SK-N-SH treated with all-trans-retinoic acid at 6 μM for 48 hours (cell line): ENCODE data around the gene ZNF316.

ENCODE experiments used
- BACH2 ChIP-seq: fragments of 250-450 bp; sonication (Bioruptor Pico); IDR thresholded peaks from 2 replicates; pipeline ENCODE4 v1.9.0; 2021; ENCODE audit warnings: mild to moderate bottlenecking, borderline replicate concordance
- ESRRG ChIP-seq: fragments of 250-450 bp; sonication (Bioruptor Pico); IDR thresholded peaks from 2 replicates; pipeline ENCODE4 v1.6.1; 2021; ENCODE audit warnings: mild to moderate bottlenecking
- PPARA ChIP-seq: fragments of 250-450 bp; sonication (Bioruptor Pico); IDR thresholded peaks from 2 replicates; pipeline ENCODE4 v1.5.0; 2020; ENCODE audit warnings: mild to moderate bottlenecking, borderline replicate concordance
- RARB ChIP-seq: fragments of 250-450 bp; sonication (Bioruptor Pico); IDR thresholded peaks from 2 replicates; pipeline ENCODE4 v1.8.0; 2021; ENCODE audit warnings: mild to moderate bottlenecking, moderate library complexity
- TCF4 ChIP-seq: fragments of 250-450 bp; sonication (Bioruptor Pico); IDR thresholded peaks from 2 replicates; pipeline ENCODE4 v1.8.0; 2021; ENCODE audit warnings: mild to moderate bottlenecking, moderate library complexity, borderline replicate concordance
- ZC3H10 ChIP-seq: fragments of 250-450 bp; sonication (Bioruptor Pico); IDR thresholded peaks from 2 replicates; pipeline ENCODE4 v1.5.1; 2021; ENCODE audit warnings: mild to moderate bottlenecking, moderate library complexity
- ZFP3 ChIP-seq: fragments of 250-450 bp; sonication (Bioruptor Pico); IDR thresholded peaks from 2 replicates; pipeline ENCODE4 v1.5.0; 2020; ENCODE audit warnings: mild to moderate bottlenecking, moderate library complexity
- ZFP30 ChIP-seq: fragments of 450-650 bp; formaldehyde crosslinking; IDR thresholded peaks from 2 replicates; pipeline ENCODE4 v1.5.0; 2022; ENCODE audit warnings: mild to moderate bottlenecking, moderate library complexity
- ZNF8 ChIP-seq: fragments of 450-650 bp; formaldehyde crosslinking; IDR thresholded peaks from 2 replicates; pipeline ENCODE4 v1.5.0; 2020; ENCODE audit warnings: mild to moderate bottlenecking, moderate library complexity

DNA sequence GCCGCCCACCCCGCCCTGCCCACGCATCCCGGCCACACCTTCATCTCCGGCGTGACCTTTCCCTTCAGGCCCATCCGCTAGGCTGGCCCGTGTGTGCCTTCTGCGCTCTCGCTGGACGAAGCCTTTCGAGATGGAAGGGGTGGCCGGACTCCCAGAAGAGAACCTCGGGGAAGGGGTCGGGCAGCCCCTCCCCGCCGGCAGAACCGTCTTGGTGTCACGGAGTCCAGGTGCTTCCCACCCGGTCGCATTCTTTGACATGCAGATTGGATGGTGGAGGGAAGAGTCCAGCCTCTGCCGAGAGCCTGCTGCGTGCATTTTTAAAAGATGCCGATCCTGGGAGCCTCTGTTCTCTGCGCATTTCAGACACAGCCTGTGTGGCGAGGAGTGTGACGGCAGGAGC is 29.0 kb upstream of the ZNF316 start:
- TF ChIP-seq ZFP3 (CRISPR knock-in tag), result no peak
- TF ChIP-seq RARB (CRISPR knock-in tag), result no peak
- TF ChIP-seq BACH2 (CRISPR knock-in tag), result no peak
- no peak for TF ChIP-seq TCF4 (CRISPR knock-in tag)
- TF ChIP-seq ESRRG (CRISPR knock-in tag), result no peak
- TF ChIP-seq ZC3H10, result no peak
- TF ChIP-seq ZFP30 (CRISPR knock-in tag), result no peak
- no peak for TF ChIP-seq ZNF8 (CRISPR knock-in tag)
- TF ChIP-seq PPARA (CRISPR knock-in tag), result no peak
